Naive thymus-derived CD4-positive, alpha-beta T cell (primary cell): Measurements from ENCODE around the gene LYPD5. TPM values are rescaled to one million over a fixed set of nuclear protein-coding genes. Genes with fewer than 3 reads are reported as not detected.
"Not testable (repeated sequence)": the region's sequence is repeated elsewhere in the genome, so short reads cannot be mapped to it uniquely, and the experiment has no call there.

Experiments
- ATAC-seq: fragments of 150-1000 bp; cut with Tn5 transposase; 2 replicates; pipeline ENCODE4 v1.10.0; 2021; ENCODE audit warnings: mild to moderate bottlenecking, moderate library complexity
- CTCF ChIA-PET: fragments of 350-600 bp; sonication (Branson Sonifier 250); formaldehyde crosslinking; loops from one replicate; lab custom pipeline; 2021; ENCODE audit warnings: antibody characterized with exemption; lab: Charles Lee
- POLR2A ChIA-PET: fragments of 350-600 bp; sonication (Branson Sonifier 250); formaldehyde crosslinking; loops from one replicate; lab custom pipeline; 2021; ENCODE audit warnings: antibody characterized with exemption, inconsistent platforms; lab: Charles Lee
- DNase-seq, 9 donors: peaks; one replicate each; pipeline versions ENCODE4 v3.0.0 to v3.0.0-alpha.2; 2020 to 2022; ENCODE audit warnings: mixed read lengths in 1 of 9
- H3K27ac ChIP-seq: one replicate; pipeline ENCODE4 v1.7.0; 2013; ENCODE audit warnings: mild to moderate bottlenecking, low read depth, low read length, moderate library complexity
- H3K27me3 ChIP-seq, 2 donors: one replicate each; pipeline ENCODE4 v1.7.0; 2013; ENCODE audit warnings: low read length in 2 of 2, mild to moderate bottlenecking in 2 of 2, moderate library complexity in 2 of 2; ENCODE audit not compliant: control insufficient read depth in 2 of 2, insufficient read depth in 2 of 2
- H3K36me3 ChIP-seq, 3 experiments: 1 replicate in 2 of 3; 2 replicates in 1 of 3; pipeline ENCODE4 v1.7.0; 2013; ENCODE audit warnings: low read length in 3 of 3, mild to moderate bottlenecking in 3 of 3, moderate library complexity in 1 of 3; ENCODE audit not compliant: insufficient read depth in 3 of 3, control insufficient read depth in 2 of 3
- H3K4me1 ChIP-seq, 2 donors: one replicate each; pipeline ENCODE4 v1.7.0; 2013; ENCODE audit warnings: low read length in 2 of 2, mild to moderate bottlenecking in 2 of 2, moderate library complexity in 1 of 2; ENCODE audit not compliant: control insufficient read depth in 2 of 2, insufficient read depth in 2 of 2
- H3K4me3 ChIP-seq: 2 replicates; pipeline ENCODE4 v1.7.0; 2013; ENCODE audit warnings: mild to moderate bottlenecking, low read length
- H3K9me3 ChIP-seq, 3 experiments: 1 replicate in 2 of 3; 2 replicates in 1 of 3; pipeline ENCODE4 v1.7.0; 2013; ENCODE audit warnings: low read length in 3 of 3; ENCODE audit not compliant: control insufficient read depth in 2 of 3
- H3K27ac Mint-ChIP-seq, 9 donors: one replicate each; pipeline ENCODE4 v1.8.0; 2020 to 2022; ENCODE audit warnings: mixed read lengths in 9 of 9, mild to moderate bottlenecking in 8 of 9, moderate library complexity in 5 of 9, inconsistent platforms in 2 of 9
- H3K27me3 Mint-ChIP-seq, 5 donors: one replicate each; pipeline ENCODE4 v1.8.0; 2021 to 2022; ENCODE audit warnings: mixed read lengths in 5 of 5, mild to moderate bottlenecking in 1 of 5
- H3K36me3 Mint-ChIP-seq, 5 donors: one replicate each; pipeline ENCODE4 v1.8.0; 2020 to 2022; ENCODE audit warnings: mixed read lengths in 5 of 5, mild to moderate bottlenecking in 3 of 5, inconsistent platforms in 1 of 5
- H3K4me1 Mint-ChIP-seq, 7 donors: one replicate each; pipeline ENCODE4 v1.8.0; 2020 to 2022; ENCODE audit warnings: mixed read lengths in 7 of 7, mild to moderate bottlenecking in 3 of 7, inconsistent platforms in 1 of 7
- H3K4me3 Mint-ChIP-seq, 10 donors: one replicate each; pipeline ENCODE4 v1.8.0; 2020 to 2022; ENCODE audit warnings: mild to moderate bottlenecking in 10 of 10, mixed read lengths in 10 of 10, moderate library complexity in 6 of 10, inconsistent platforms in 2 of 10
- H3K9me3 Mint-ChIP-seq, 11 donors: one replicate each; pipeline ENCODE4 v1.8.0; 2020 to 2022; ENCODE audit warnings: mixed read lengths in 11 of 11, mild to moderate bottlenecking in 4 of 11, inconsistent platforms in 1 of 11, moderate library complexity in 1 of 11
- intact Hi-C, 2 donors: fragments of 100-400 bp; cut with micrococcal nuclease; formaldehyde crosslinking; loops; one replicate each; pipeline ENCODE4 v1.15.1; 2023
- polyA plus RNA-seq, 2 donors: library from polyadenylated mRNA; unstranded; fragments of 300-500 nt; fragmentation: Illumina TruSeq; gene quantifications; one replicate each; pipeline ENCODE4 v1.2.3, GENCODE V29; 2021
- total RNA-seq, 6 experiments: library from RNA in 5 of 6; stranded (reverse) in 5 of 6; gene quantifications; 1 replicate in 5 of 6; 2 replicates in 1 of 6; pipeline ENCODE4 v1.2.3 and lab custom pipeline; 2021 to 2026

LYPD5 gene
- total and polyA plus RNA-seq, 7 experiments from 2014 or later, result 0.19 to 0.89 (median 0.44) TPM; not detected in 1

DNA sequence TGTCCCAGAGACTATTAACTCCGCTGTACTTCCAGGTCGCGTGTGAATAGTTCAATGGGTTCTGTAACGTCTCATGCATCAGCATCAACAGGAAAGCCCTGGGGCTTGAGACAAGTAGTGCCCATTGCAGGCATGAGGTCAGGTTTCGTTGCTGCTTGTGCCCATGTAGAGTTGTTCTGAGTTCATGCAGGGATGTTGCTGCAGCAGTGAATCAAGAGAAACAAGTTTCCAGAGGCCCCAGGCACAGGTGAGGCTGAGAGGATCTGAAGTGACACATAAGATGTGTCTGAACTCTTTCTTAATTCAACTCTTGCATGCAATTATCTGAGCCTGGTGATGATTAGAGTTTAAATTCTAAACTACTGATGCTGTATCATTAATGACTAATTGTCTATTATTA, 16.3 kb upstream of the LYPD5 start:
- H3K27me3 Mint-ChIP-seq, result peaks cover 23 to 40% (median 32%) of the 10 kb centered on the region in 5 donors
- no peak overlapping the region for H3K4me3 ChIP-seq
- H3K36me3 ChIP-seq, result no peaks in the 10 kb centered on the region
- ChIA-PET POLR2A (no interaction called here), CTCF (no interaction called here)
- H3K27ac Mint-ChIP-seq, result no peak overlapping the region
- intact Hi-C loops, result no loop called here
- H3K4me1 Mint-ChIP-seq, result peaks cover 6 to 12% (median 10%) of the 10 kb centered on the region in 7 donors
- H3K36me3 Mint-ChIP-seq, result peaks cover 0 to 10% (median 4%) of the 10 kb centered on the region in 5 donors
- H3K9me3 ChIP-seq, result no peaks in the 10 kb centered on the region
- peaks cover 0 to 3% of the 10 kb centered on the region in 2 donors for H3K4me1 ChIP-seq
- ATAC-seq (no peak), DNase-seq (no peak)
- peaks cover 0 to 25% (median 0%) of the 10 kb centered on the region in 11 donors for H3K9me3 Mint-ChIP-seq
- H3K4me3 Mint-ChIP-seq, result no peak overlapping the region
- H3K27me3 ChIP-seq, result no peaks in the 10 kb centered on the region
- H3K27ac ChIP-seq, result no peak overlapping the region

DNA sequence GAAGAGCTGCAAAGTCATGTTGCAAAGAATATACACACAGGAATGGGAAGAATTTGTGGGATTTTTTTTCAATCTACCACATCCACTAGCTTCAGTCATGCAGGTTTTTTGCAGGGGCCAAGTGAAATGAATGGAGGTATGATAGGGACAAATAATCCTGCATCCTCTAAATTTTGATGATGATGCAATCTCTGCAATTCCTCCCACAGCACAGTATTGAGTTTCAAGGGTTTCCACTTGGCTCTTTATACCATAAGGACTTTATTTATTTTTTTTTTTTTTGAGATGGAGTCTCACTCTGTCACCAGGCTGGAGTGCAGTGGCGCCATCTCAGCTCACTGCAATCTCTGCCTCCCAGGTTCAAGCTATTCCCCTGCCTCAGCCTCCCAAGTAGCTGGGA, 15.2 kb upstream of the LYPD5 start:
- H3K36me3 ChIP-seq, ATAC-seq, DNase-seq, H3K4me1 ChIP-seq, H3K27ac Mint-ChIP-seq, CTCF ChIA-PET, H3K27me3 ChIP-seq, H3K4me3 Mint-ChIP-seq, intact Hi-C loops, POLR2A ChIA-PET, H3K27ac ChIP-seq, H3K9me3 ChIP-seq, H3K4me3 ChIP-seq: not testable (repeated sequence)
- peaks cover 0 to 25% (median 0%) of the 10 kb centered on the region in 11 donors for H3K9me3 Mint-ChIP-seq
- H3K36me3 Mint-ChIP-seq, result peaks cover 0 to 10% (median 7%) of the 10 kb centered on the region in 5 donors
- H3K27me3 Mint-ChIP-seq, result peaks cover 20 to 44% (median 33%) of the 10 kb centered on the region in 5 donors
- peaks cover 6 to 12% (median 10%) of the 10 kb centered on the region in 7 donors for H3K4me1 Mint-ChIP-seq

DNA sequence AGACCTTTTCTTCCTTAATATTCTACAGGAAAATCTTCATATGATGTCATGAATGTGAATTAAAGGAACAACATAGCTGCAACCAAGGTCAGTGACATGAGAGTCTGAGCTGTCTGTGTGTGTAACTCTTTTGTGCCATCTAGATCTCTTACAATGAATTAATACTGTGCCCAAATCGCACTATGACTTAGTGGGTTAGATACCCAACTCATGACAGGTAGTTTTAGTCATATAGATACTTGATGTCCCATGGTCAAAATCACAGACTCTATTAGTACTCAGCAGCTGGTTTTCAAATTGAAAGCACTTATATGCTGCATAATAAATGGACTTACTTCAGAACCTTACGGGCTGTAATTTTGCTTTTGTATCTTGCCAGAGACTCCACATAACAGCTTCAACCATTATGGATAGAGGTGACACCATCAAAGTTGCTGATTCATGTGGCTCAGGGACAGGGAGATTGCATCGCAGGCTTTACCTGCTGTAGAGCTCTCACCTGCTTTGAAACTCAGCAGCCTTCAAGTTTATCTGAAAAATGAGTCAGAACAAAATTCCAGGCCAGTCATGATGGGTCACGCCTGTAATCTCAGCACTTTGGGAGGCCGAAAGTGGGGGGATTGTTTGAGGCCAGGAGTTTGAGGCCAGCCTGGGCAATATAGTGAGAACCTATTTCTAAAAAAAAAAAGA, 12.6 kb upstream of the LYPD5 start:
- H3K36me3 Mint-ChIP-seq, result peaks cover 0 to 8% (median 3%) of the 10 kb centered on the region in 5 donors
- POLR2A ChIA-PET, result interaction anchor here (1.1 kb wide), 1 partner anchor 69 kb away, joined by 3 read pairs; no protein-coding TSS in a partner anchor
- no peaks in the 10 kb centered on the region for H3K27me3 ChIP-seq
- peaks cover 0 to 3% (median under 1%) of the 10 kb centered on the region in 7 donors for H3K4me1 Mint-ChIP-seq
- ATAC-seq, result no peak
- H3K4me1 ChIP-seq, result no peaks in the 10 kb centered on the region
- CTCF ChIA-PET, result no interaction called here
- no peak overlapping the region for H3K4me3 ChIP-seq
- no peak overlapping the region for H3K4me3 Mint-ChIP-seq
- no peak overlapping the region for H3K27ac Mint-ChIP-seq
- DNase-seq, result no peak
- H3K36me3 ChIP-seq, result no peaks in the 10 kb centered on the region
- no peaks in the 10 kb centered on the region for H3K9me3 ChIP-seq
- intact Hi-C loops, result no loop called here
- H3K27ac ChIP-seq, result no peak overlapping the region
- H3K27me3 Mint-ChIP-seq, result peaks cover 5 to 31% (median 26%) of the 10 kb centered on the region in 5 donors
- peaks cover 0 to 12% (median 0%) of the 10 kb centered on the region in 11 donors for H3K9me3 Mint-ChIP-seq

DNA sequence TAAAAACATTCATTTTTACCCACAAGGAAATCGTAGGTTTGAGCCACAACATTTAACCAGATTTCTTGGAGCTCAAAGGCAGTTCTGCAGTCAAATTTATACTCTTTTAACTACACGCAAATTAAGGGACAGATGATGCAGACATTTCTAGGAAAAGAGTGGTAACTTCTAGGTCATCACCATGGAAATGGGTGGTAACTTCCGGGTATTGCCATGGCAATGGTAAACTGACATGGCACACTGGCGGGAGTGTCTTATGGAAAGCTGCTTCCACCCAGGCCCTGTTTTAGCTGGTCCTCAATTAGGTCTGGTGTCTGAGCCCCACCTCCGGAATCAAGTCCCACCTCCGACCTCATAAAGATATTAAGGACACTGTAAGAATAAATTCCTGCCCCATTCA, 10.4 kb upstream of the LYPD5 start:
- Mint-ChIP-seq H3K27me3 (peaks cover 8 to 19% (median 17%) of the 10 kb centered on the region in 5 donors), H3K36me3 (peaks cover 0 to 8% (median 0%) of the 10 kb centered on the region in 5 donors), H3K27ac (no peak overlapping the region), H3K4me3 (no peak overlapping the region), H3K4me1 (peaks cover 0 to 3% (median 0%) of the 10 kb centered on the region in 7 donors), H3K9me3 (peaks cover 0 to 3% (median 0%) of the 10 kb centered on the region in 11 donors)
- H3K27me3 ChIP-seq, result no peaks in the 10 kb centered on the region
- intact Hi-C loops, result no loop called here
- no peak for ATAC-seq
- no peaks in the 10 kb centered on the region for H3K36me3 ChIP-seq
- ChIA-PET POLR2A (no interaction called here), CTCF (no interaction called here)
- no peaks in the 10 kb centered on the region for H3K9me3 ChIP-seq
- H3K27ac ChIP-seq, result no peak overlapping the region
- DNase-seq, result no peak
- no peaks in the 10 kb centered on the region for H3K4me1 ChIP-seq
- no peak overlapping the region for H3K4me3 ChIP-seq

DNA sequence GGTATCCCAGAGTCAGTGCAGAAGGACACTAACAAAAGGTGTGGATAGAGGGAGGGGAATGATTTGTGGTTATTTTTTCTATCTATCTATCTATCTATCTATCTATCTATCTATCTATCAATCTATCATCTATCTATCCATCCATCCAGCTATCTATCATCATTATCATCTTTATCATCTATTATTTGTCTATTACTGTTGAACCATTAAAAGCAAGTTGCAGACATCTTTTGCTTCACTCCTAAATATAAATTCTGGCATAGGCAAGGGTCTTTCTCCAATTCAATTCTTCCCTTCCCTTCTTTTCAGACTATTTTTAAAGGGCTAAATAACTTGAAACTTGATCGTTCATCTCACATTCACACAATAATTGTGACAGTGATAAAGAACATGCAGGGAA, 10.0 kb upstream of the LYPD5 start:
- Histone ChIP-seq H3K27ac (no peak overlapping the region), H3K36me3 (no peaks in the 10 kb centered on the region), H3K9me3 (no peaks in the 10 kb centered on the region), H3K4me3 (no peak overlapping the region), H3K4me1 (no peaks in the 10 kb centered on the region), H3K27me3 (no peaks in the 10 kb centered on the region)
- H3K4me3 Mint-ChIP-seq, result no peak overlapping the region
- H3K9me3 Mint-ChIP-seq, result peaks cover 0 to 2% (median 0%) of the 10 kb centered on the region in 11 donors
- CTCF ChIA-PET, result no interaction called here
- POLR2A ChIA-PET, result interaction anchor here (0.6 kb wide), 1 partner anchor 179 kb away, joined by 6 read pairs; no protein-coding TSS in a partner anchor
- peaks cover 0 to 3% (median 0%) of the 10 kb centered on the region in 7 donors for H3K4me1 Mint-ChIP-seq
- H3K27ac Mint-ChIP-seq, result no peak overlapping the region
- intact Hi-C loops, result no loop called here
- H3K36me3 Mint-ChIP-seq, result peaks cover 0 to 7% (median 0%) of the 10 kb centered on the region in 5 donors
- DNase-seq (no peak), ATAC-seq (no peak)
- peaks cover 9 to 20% (median 17%) of the 10 kb centered on the region in 5 donors for H3K27me3 Mint-ChIP-seq

DNA sequence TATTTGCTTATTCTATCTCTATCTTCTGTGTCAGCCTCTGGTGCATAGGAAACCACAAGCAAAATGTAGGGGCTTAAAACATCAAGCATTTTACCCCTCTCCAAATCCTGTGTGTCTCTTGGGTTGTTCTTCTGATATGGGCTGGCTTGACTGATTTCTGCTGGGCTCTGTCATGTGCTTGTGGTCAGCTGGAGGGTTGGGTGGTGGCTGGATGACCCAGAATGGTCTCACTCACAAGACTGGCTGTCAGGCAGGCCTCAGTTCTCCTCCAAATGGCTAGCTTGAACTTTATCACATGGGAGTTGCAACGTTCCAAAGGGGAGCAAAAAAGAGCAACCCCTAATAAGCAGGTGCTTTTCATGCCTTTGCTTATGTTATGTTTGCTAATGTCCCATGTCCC, 9.6 kb upstream of the LYPD5 start:
- Histone ChIP-seq H3K9me3 (no peaks in the 10 kb centered on the region), H3K4me3 (no peak overlapping the region), H3K4me1 (no peaks in the 10 kb centered on the region), H3K27me3 (no peaks in the 10 kb centered on the region), H3K36me3 (no peaks in the 10 kb centered on the region), H3K27ac (no peak overlapping the region)
- peaks cover 9 to 24% (median 13%) of the 10 kb centered on the region in 5 donors for H3K27me3 Mint-ChIP-seq
- intact Hi-C loops, result no loop called here
- no peak overlapping the region for H3K27ac Mint-ChIP-seq
- POLR2A ChIA-PET, result interaction anchor here (0.6 kb wide), 1 partner anchor 179 kb away, joined by 6 read pairs; no protein-coding TSS in a partner anchor
- DNase-seq, result no peak
- no peak overlapping the region for H3K4me3 Mint-ChIP-seq
- H3K9me3 Mint-ChIP-seq, result peaks cover 0 to 1% (median 0%) of the 10 kb centered on the region in 11 donors
- peaks cover 0 to 4% (median 0%) of the 10 kb centered on the region in 5 donors for H3K36me3 Mint-ChIP-seq
- H3K4me1 Mint-ChIP-seq, result peaks cover 0 to 3% (median 0%) of the 10 kb centered on the region in 7 donors
- CTCF ChIA-PET, result interaction anchor here (0.7 kb wide), 1 partner anchor 1304 kb away, joined by 3 read pairs; no protein-coding TSS in a partner anchor
- ATAC-seq, result no peak
